ENCODE measurements around the gene KCNA3. TPM values are rescaled to one million over a fixed set of nuclear protein-coding genes. Genes with fewer than 3 reads are reported as not detected.

The KCNA3 gene
- total RNA-seq, 6 experiments from 2014 or later = not detected

DNA sequence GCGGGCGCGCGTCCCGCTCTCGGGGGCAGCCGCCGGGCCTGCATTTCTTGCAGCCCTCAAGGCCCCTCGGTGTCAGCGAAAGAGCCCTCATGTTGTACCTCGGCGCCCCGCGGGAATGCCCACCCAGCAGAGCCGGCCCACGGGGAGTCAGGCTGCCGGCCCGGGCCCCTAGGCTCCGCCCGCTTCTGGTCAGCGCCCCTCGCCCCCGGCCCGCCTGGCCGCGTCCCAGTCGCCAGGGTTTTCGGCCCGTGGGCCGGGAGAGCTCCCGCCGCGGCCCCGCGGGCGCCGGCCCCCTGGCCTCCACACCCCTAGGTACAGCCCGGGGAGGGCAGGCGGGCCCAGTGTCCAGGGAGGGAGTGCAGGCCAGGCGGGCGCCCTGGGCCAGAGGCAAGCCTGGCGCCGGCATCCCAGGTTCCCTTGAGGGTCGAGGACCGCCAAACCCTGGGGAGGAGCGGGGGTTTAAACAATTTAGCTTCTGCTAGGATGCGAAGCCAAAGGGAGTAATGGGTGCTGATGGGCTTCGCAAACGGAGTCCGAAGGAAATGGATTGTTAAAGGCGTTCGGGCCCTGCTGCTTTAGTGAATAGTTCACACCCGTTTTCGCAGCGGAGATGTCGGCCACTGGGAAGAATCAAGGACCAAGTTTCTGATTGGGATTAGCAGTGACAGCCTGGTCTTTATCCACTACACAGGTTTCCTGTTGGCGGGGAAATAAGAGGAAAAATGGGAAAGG is 486 bp upstream of the KCNA3 start:
- H3K4me1 Mint-ChIP-seq (ENCODE audit: low read depth) = peaks cover 8% of the 10 kb centered on the region; the same call in 1 of the 2 replicates
- H3K27me3 Mint-ChIP-seq (ENCODE audit: insufficient read depth) = peaks cover 21% of the 10 kb centered on the region
- DNase-seq = no peak
- H3K9me3 Mint-ChIP-seq = peaks cover 15% of the 10 kb centered on the region
- TF ChIP-seq, protein P1, sequence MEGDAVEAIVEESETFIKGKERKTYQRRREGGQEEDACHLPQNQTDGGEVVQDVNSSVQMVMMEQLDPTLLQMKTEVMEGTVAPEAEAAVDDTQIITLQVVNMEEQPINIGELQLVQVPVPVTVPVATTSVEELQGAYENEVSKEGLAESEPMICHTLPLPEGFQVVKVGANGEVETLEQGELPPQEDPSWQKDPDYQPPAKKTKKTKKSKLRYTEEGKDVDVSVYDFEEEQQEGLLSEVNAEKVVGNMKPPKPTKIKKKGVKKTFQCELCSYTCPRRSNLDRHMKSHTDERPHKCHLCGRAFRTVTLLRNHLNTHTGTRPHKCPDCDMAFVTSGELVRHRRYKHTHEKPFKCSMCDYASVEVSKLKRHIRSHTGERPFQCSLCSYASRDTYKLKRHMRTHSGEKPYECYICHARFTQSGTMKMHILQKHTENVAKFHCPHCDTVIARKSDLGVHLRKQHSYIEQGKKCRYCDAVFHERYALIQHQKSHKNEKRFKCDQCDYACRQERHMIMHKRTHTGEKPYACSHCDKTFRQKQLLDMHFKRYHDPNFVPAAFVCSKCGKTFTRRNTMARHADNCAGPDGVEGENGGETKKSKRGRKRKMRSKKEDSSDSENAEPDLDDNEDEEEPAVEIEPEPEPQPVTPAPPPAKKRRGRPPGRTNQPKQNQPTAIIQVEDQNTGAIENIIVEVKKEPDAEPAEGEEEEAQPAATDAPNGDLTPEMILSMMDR (IDR thresholded peaks at IDR 0.05) = no peak
- H3K4me3 Mint-ChIP-seq = no peak overlapping the region
- no peak overlapping the region for H3K27ac Mint-ChIP-seq
- H3K36me3 Mint-ChIP-seq (ENCODE audit: low read depth) = peaks cover 6% of the 10 kb centered on the region

DNA sequence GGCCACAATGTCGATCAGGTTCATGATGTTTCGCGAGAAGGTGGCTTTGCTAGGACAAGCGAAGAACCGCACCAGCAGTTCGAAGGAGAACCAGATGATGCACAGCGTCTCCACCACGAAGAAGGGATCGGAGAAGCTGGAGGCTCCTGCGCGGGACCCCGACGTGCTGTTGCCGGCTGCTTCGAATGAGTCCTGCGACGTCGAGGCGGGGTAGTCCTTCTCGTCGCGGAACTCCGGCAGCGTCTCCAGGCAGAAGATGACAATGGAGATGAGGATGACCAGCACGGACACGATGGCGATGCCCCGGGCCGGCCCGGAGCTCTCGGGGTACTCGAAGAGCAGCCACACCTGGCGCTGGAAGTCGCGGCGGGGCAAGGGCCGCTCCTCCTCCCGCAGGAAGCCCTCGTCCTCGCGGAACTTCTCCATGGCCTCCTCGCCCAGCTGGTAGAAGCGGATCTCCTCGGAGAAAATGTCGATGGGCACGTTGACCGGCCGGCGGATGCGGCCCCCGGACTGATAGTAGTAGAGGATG is 869 bp downstream of the KCNA3 start:
- Mint-ChIP-seq H3K36me3 (ENCODE audit: low read depth) (peaks cover 6% of the 10 kb centered on the region), H3K27me3 (ENCODE audit: insufficient read depth) (peaks cover 20% of the 10 kb centered on the region), H3K27ac (no peak overlapping the region), H3K9me3 (peaks cover 15% of the 10 kb centered on the region), H3K4me3 (no peak overlapping the region), H3K4me1 (ENCODE audit: low read depth) (peaks cover 8% of the 10 kb centered on the region; the same call in 1 of the 2 replicates)
- DNase-seq = no peak
- TF ChIP-seq, protein P1 (IDR thresholded peaks at IDR 0.05) = no peak

DNA sequence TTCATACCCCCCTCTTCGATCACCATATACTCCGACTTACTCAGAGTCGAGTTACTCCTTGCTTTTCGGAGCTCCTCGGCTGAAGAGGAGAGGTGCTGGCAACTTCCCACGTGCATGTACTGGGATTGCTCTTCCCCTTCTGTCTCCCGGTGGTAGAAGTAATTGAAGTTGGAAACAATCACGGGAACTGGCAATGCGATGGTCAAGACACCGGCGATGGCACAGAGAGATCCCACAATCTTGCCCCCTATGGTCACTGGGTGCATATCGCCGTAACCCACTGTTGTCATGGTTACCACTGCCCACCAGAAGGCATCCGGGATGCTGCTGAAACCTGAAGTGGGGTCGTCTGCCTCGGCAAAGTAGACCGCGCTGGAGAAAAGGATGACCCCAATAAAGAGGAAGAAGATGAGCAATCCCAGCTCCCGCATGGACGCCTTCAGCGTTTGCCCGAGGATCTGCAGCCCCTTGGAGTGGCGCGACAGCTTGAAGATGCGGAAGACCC is 1.5 kb downstream of the KCNA3 start:
- Mint-ChIP-seq H3K27ac (no peak overlapping the region), H3K27me3 (ENCODE audit: insufficient read depth) (peaks cover 20% of the 10 kb centered on the region), H3K36me3 (ENCODE audit: low read depth) (peaks cover 6% of the 10 kb centered on the region), H3K9me3 (peaks cover 15% of the 10 kb centered on the region), H3K4me1 (ENCODE audit: low read depth) (peaks cover 8% of the 10 kb centered on the region; the same call in 1 of the 2 replicates), H3K4me3 (no peak overlapping the region)
- TF ChIP-seq, protein P1 (IDR thresholded peaks at IDR 0.05) = no peak
- DNase-seq = no peak

DNA sequence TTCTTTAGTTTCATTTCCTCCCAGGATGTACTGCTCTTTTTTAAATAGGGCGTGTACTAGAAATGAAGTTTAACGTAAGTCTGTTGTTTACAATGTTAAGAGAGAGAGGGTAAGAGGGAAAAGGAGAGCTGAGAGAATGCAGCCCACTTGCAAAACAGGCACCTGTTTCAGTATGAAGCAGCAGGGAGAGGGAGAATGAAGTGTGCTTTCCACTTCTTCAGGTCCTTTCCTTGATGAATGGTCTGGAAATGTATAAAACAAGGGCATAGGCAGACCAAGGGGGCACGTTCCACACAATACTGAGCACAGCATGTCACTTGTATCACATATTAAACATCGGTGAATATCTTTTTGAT is 2.0 kb downstream of the KCNA3 start:
- Mint-ChIP-seq H3K4me3 (no peak overlapping the region), H3K9me3 (peaks cover 15% of the 10 kb centered on the region), H3K27me3 (ENCODE audit: insufficient read depth) (peaks cover 20% of the 10 kb centered on the region), H3K27ac (no peak overlapping the region), H3K4me1 (ENCODE audit: low read depth) (peaks cover 8% of the 10 kb centered on the region; the same call in 1 of the 2 replicates), H3K36me3 (ENCODE audit: low read depth) (peaks cover 6% of the 10 kb centered on the region)
- TF ChIP-seq, protein P1 (IDR thresholded peaks at IDR 0.05) = no peak
- no peak for DNase-seq

DNA sequence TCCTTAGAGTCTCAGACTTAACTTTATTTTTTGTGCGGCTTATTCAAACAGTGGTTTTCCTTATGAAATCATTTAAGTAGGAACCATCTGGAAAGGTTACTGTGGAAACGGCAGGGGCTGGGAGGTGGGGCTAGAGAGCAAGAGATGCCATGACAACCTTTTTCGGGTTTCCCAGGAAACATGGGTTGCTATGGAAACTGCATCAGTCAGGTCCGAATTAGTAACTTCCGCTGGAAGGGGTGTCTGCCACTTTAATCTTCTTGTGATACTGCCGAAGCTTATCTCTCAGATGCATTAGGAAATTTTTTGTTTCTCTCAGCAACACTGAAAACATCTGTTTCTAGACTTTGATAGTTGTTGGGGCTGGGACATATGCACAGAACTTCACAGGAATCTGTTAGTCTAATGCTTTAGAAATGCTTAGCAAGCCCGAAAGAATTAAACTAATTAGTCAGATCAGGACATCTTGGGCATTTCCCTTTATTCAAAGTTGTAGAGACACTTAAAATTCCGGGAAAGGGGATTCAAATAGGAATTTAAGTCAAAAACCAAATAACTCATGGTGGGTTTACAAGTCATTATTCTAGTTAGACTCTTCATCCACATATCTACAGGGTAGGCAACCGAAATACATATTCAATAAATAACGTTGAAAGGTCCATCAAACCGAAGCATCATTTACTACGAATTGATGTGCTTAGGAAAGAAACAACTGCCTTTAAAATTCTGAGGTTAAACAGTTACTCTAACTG is 2.6 kb downstream of the KCNA3 start:
- no peak for DNase-seq
- Mint-ChIP-seq H3K36me3 (ENCODE audit: low read depth) (peaks cover 6% of the 10 kb centered on the region), H3K4me1 (ENCODE audit: low read depth) (peaks cover 8% of the 10 kb centered on the region; the same call in 1 of the 2 replicates), H3K27ac (no peak overlapping the region), H3K9me3 (peaks cover 15% of the 10 kb centered on the region), H3K4me3 (no peak overlapping the region), H3K27me3 (ENCODE audit: insufficient read depth) (peaks cover 20% of the 10 kb centered on the region)
- TF ChIP-seq, protein P1 (IDR thresholded peaks at IDR 0.05) = no peak

Data from HFFc6 (cell line).